Esophagus muscularis mucosa (tissue), 4 donors: ENCODE data around the gene RHD.
"Not testable (repeated sequence)": the region's sequence is repeated elsewhere in the genome, so short reads cannot be mapped to it uniquely, and the experiment has no call there.

Experiments used
- EP300 ChIP-seq: sonication (generic); formaldehyde crosslinking; IDR thresholded peaks from one replicate; pipeline ENCODE4 v1.6.1; 2017; ENCODE audit warnings: antibody characterized with exemption
- POLR2A ChIP-seq: fragments of 450-650 bp; IDR thresholded peaks from one replicate; pipeline ENCODE4 v1.6.1; 2017; ENCODE audit warnings: antibody characterized with exemption, moderate library complexity, mild to moderate bottlenecking, low read depth
- POLR2AphosphoS5 ChIP-seq, 2 donors: sonication (generic); formaldehyde crosslinking; IDR thresholded peaks; one replicate each; pipeline ENCODE4 v1.6.1; 2017; ENCODE audit warnings: antibody characterized with exemption in 2 of 2
- TF ChIP-seq, protein P1 (sequence below), 3 experiments: fragments of 200-600 bp in 2 of 3; fragments of 450-650 bp in 1 of 3; sonication (generic) in 2 of 3; IDR thresholded peaks; one replicate each; pipeline ENCODE4 v1.5.1; 2017 to 2019; ENCODE audit warnings: antibody characterized with exemption in 3 of 3, mild to moderate bottlenecking in 2 of 3, moderate library complexity in 1 of 3

DNA sequence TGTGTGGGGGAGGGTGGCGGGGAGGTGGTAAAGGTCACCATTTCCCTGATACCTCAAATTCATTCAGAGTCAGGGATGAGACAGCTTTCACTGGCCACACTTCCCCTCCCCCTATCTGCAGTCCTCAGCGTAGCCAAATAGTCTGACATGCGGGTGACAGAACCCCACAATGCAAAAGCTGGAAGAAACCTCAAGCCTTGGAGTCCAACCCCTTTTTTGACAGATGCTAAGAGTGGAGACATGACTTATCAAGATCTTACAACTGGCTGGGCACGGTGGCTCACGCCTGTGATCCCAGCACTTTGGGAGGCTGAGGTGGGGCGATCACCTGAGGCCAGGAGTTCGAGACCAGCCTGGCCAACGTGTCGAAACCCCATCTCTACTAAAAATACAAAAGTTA, 49.8 kb downstream of the RHD start:
- not testable (repeated sequence) for TF ChIP-seq POLR2AphosphoS5 (IDR thresholded peaks at IDR 0.05); EP300; POLR2A
- TF ChIP-seq, protein P1, sequence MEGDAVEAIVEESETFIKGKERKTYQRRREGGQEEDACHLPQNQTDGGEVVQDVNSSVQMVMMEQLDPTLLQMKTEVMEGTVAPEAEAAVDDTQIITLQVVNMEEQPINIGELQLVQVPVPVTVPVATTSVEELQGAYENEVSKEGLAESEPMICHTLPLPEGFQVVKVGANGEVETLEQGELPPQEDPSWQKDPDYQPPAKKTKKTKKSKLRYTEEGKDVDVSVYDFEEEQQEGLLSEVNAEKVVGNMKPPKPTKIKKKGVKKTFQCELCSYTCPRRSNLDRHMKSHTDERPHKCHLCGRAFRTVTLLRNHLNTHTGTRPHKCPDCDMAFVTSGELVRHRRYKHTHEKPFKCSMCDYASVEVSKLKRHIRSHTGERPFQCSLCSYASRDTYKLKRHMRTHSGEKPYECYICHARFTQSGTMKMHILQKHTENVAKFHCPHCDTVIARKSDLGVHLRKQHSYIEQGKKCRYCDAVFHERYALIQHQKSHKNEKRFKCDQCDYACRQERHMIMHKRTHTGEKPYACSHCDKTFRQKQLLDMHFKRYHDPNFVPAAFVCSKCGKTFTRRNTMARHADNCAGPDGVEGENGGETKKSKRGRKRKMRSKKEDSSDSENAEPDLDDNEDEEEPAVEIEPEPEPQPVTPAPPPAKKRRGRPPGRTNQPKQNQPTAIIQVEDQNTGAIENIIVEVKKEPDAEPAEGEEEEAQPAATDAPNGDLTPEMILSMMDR (IDR thresholded peaks at IDR 0.05), result not testable (repeated sequence)
